SH-SY5Y (cell line): Measurements from ENCODE around the gene LIMD2.

ENCODE experiments used
- GATA2 ChIP-seq: IDR thresholded peaks from 2 replicates; pipeline ENCODE4 v1.6.1; 2011; ENCODE audit warnings: mild to moderate bottlenecking, low read depth, low read length
- GATA3 ChIP-seq: IDR thresholded peaks from 2 replicates; pipeline ENCODE4 v1.6.1; 2011; ENCODE audit warnings: low read depth, mild to moderate bottlenecking, low read length, moderate library complexity

DNA sequence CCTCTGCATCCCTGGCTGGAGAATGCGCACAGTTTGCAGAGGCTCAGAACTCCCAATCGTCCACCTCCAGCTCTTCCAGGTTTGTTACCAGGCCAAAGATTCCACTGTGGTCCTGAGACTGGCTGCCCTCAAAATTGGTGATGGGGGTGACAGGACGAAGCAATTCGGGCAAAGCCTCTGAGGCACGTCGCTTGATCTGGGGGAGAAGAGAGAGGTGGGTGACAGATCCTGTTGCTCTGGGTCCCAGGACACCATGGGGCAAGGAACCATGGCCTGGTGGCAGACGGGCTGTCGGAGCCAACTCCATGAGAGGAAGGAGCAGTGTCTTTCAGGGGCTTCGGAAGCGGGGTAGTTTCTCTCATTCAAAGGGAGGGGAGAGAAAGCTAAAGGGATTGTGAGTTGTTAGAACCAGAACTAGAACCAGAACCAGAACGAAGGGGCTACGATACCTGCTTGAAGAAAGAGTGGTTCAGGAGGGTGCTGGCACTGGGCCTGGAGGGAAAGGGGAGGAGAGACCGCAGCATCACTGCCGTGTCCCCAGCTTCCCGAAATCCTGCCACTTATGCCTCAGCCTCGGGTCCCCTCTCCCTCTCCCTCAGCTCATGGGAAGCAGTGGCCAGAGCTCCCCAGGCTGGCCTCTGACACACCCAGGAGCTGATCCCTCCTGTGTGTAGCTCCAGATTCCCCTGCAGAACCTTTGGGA lies 3.8 kb upstream of the LIMD2 start:
- TF ChIP-seq GATA2 = no peak
- no peak for TF ChIP-seq GATA3
